ENCODE data around the gene TPM1. TPM values are rescaled to one million over a fixed set of nuclear protein-coding genes. Genes with fewer than 3 reads are reported as not detected.

TPM1 gene
- total and polyA plus RNA-seq, 9 of the 15 experiments (the other 6 are each of a cell fraction or from before 2014, with no cell fraction given) = 8.1 to 53.9 (median 43.1) TPM

- TF ChIP-seq CTCF (IDR thresholded peaks at IDR 0.05 in 2 of 3, conservative IDR thresholded peaks at IDR 0.05 in 1 of 3; ENCODE audit: insufficient read depth in 2 of 3, low read depth in 1 of 3, low read length in 3 of 3) = peak in 2 of 3 experiments; percentile 16 to 21; a peak in 2 of 6 replicates
- no peak for TF ChIP-seq ADNP (tag; IDR thresholded peaks at IDR 0.05)
- no peak for TF ChIP-seq PTBP1 (IDR thresholded peaks at IDR 0.05; ENCODE audit: low read depth, low read length)
- 0 out of 2 replicates have a peak, but pooled peaks have one; percentile 21 for TF ChIP-seq RNF2 (IDR thresholded peaks at IDR 0.05)
- TF ChIP-seq TCF7L2 (IDR thresholded peaks at IDR 0.05; ENCODE audit: low read depth, low read length) = no peak
- no peak for TF ChIP-seq STAT5B (CRISPR knock-in tag; IDR thresholded peaks at IDR 0.05)
- no peak for TF ChIP-seq ZBTB9 (CRISPR knock-in tag; IDR thresholded peaks at IDR 0.05)
- no peak for TF ChIP-seq ZFP1 (CRISPR knock-in tag; IDR thresholded peaks at IDR 0.05)
- TF ChIP-seq MAFF (IDR thresholded peaks at IDR 0.05; ENCODE audit: low read length) = no peak
- no peak for TF ChIP-seq ZBTB7A (IDR thresholded peaks at IDR 0.05; ENCODE audit: borderline replicate concordance, control insufficient read depth, low read depth, low read length)
- TF ChIP-seq NFATC3 (IDR thresholded peaks at IDR 0.05) = no peak
- no peak for TF ChIP-seq ZNF232 (CRISPR knock-in tag; IDR thresholded peaks at IDR 0.05)
- TF ChIP-seq POLR2H (tag; IDR thresholded peaks at IDR 0.05; ENCODE audit: low read depth) = no peak
- TF ChIP-seq HNRNPUL1 (IDR thresholded peaks at IDR 0.05; ENCODE audit: low read length) = no peak
- no peak for TF ChIP-seq ATF1 (CRISPR knock-in tag; IDR thresholded peaks at IDR 0.05)
- TF ChIP-seq ATF1 (tag; IDR thresholded peaks at IDR 0.05) = no peak
- TF ChIP-seq PPARD (CRISPR knock-in tag; IDR thresholded peaks at IDR 0.05) = no peak
- TF ChIP-seq KLF6 (CRISPR knock-in tag; IDR thresholded peaks at IDR 0.05; ENCODE audit: borderline replicate concordance) = no peak
- TF ChIP-seq TAF15 (IDR thresholded peaks at IDR 0.05; ENCODE audit: low read depth, low read length) = no peak
- no peak for TF ChIP-seq ELF1 (tag; IDR thresholded peaks at IDR 0.05)
- no peak for TF ChIP-seq E2F1 (CRISPR knock-in tag; IDR thresholded peaks at IDR 0.05)
- no peak for TF ChIP-seq HMG20A (CRISPR knock-in tag; conservative IDR thresholded peaks at IDR 0.05)
- no peak for TF ChIP-seq ZNF23 (CRISPR knock-in tag; IDR thresholded peaks at IDR 0.05)
- no peak for TF ChIP-seq ARID3B (CRISPR knock-in tag; IDR thresholded peaks at IDR 0.05; ENCODE audit: borderline replicate concordance)
Observed at GRCh38 chr15:63048776-63049665, 6.5 kb downstream of the TPM1 start (continued).
